GM04504 (cell line): Measurements from ENCODE around the gene SLC5A2.

ENCODE experiments used
- DNase-seq: peaks from one replicate; pipeline ENCODE4 v3.0.0-alpha.2; 2012; ENCODE audit warnings: low read depth

The SLC5A2 gene

DNA sequence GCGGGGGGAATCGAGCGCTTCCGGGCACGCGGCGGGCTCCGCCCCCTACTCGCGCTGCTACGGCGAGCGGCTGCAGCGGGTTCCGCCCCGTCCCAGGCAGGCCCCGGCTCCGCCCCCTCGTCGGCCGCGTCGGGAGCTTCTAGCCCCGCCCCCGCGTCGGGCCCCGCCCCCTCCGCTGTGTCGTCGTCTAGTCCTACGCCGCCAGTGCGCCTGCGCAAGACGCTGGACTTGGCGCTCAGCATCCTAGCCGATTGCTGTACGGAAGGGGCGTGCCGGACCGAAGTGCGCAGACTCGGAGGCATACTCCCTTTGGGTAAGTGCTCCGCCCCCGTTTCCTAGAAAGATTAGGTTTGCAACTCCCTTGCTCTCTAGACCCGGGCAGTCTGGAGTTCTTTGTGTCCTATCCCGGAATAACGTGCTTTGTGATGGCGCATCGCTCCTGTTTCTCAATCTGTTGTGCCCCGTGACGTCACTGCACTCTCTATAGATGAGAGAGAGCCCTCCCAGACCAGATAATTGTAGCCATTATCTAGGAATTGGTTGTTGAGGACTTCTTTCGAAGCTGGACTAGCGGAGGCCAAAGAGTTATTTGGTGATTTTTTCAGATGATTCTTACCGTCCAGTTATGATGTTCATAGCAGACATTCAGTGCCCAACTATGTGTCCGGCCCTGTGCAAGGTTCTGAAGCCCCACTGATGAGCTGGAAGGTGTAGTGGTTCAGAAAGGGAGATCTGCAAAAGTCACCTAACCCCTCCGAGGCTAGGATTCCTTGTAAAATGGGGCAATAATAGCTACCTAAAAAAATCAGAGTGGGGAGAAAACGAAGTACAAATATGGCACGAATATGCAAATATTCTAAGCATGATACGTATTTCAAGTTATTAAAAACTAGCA, 23.0 kb upstream of the SLC5A2 start:
- peak; percentile 98 for DNase-seq

DNA sequence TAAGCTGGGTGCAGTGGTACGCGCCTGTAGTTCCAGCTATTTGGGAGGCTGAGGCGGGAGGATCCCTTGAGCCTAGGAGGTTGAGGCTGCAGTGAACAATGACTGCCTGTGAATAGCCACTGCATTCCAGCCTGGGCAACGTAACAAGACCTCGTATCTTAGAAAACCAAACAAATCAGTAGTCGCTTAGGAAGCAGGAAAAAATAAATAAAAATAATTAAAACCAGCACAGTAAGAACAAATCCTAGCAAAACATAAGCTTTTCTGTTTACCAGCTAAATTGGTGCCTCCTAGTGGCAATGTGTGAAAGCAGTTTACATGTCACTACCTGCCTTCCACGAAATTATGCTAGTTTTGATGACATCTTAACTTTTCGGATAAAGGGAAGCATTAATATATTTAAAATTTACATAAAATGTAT, 22.3 kb upstream of the SLC5A2 start:
- DNase-seq = no peak

DNA sequence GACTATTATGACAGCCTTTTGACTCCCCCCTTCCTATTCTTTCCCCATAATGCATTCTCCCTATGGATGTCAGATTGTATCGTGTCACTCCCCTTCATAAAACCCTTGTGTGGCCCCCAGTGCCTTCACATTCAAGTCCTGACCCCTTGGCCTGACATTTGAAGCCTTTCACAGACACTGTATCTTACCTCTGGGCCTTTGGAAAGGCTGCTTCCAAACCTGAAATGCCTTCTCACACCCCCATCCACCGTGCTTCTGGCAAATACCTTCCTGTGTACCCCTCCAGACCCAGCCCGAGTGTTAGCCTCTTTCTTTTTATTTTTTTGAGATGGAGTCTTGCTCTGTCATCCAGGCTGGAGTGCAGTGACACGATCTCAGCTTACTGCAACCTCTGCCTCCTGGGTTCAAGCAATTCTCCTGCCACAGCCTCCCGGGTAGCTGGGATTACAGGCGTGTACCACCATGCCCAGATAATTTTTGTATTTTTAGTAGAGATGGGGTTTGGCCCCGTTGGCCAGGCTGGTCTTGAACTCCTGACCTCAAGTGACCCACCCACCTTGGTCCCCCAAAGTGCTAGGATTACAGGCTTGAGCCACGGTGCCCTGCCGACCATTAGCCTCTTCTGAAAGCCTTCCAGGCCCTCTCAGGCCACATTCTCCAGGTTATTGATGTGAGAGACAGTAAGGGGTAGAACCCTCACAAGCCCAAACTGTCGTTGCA, 21.6 kb upstream of the SLC5A2 start:
- no peak for DNase-seq

DNA sequence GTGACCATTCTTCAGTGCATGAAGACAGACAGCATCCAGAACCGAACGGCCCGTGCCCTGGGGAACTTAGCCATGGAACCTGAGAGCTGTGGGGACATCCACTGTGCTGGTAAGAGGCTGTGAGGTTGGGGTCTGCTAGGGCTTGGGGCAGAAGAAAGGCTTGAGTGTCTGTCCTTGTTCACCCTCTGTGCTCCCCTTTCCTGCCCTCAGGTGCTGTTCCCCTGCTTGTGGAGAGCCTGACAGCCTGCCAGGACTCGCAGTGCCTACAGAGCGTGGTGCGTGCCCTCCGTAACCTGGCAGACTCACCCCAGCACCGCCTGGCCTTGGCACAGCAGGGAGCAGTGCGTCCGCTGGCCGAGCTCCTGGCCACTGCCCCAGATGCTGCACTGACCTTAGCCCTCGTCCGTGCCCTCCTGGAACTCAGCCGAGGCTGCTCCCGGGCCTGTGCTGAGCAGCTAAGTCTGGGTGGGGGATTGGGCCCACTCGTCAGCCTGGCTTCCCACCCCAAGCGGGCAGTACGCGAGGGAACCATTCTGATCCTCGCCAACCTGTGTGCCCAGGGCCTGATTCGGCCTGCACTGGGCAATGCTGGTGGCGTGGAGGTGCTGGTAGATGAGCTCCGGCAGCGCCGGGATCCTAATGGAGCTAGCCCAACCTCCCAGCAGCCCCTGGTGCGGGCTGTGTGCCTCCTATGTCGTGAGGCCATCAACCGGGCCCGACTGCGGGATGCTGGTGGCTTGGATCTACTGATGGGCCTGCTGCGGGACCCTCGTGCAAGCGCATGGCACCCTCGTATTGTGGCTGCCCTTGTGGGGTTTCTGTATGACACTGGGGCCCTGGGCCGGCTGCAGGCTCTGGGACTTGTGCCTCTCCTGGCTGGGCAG, 20.8 kb upstream of the SLC5A2 start:
- DNase-seq = no peak

DNA sequence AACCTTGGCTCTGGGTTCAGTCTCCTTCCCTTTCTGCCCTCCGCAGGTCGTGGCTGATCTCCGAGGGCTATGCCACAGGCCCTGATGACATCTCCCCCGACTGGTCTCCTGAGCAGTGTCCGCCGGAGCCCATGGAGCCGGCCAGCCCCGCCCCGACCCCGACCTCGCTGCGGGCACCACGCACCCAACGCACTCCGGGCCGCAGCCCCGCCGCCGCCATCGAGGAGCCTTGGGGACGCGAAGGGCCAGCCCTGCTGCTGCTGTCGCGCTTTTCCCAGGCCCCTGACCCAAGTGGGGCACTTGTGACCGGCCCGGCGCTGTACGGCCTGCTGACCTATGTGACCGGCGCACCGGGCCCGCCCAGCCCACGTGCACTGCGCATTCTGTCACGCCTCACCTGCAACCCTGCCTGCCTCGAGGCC, 18.6 kb upstream of the SLC5A2 start:
- DNase-seq = no peak

DNA sequence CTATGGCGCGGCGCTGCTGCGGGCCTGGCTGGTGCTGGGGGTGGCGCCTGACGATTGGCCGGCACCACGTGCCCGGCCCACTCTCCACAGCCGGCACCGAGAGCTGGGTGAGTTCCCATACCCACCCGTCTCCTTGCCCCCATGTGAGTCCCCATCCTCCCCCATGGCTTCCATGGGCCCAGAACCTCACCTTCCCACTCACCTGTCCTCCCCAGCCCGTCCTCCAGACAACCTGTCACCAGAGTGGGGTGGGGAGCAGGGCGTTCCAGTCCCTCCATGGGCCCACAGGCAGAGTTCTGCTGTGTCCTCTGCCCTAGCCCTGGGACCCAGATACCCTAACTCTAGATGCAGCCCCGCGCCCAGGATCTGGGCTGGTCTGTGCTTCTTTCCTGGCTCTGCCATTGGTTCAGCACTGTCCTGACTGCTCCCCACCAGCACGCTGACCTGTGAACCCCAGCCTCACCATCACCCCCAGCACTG, 18.1 kb upstream of the SLC5A2 start:
- no peak for DNase-seq

DNA sequence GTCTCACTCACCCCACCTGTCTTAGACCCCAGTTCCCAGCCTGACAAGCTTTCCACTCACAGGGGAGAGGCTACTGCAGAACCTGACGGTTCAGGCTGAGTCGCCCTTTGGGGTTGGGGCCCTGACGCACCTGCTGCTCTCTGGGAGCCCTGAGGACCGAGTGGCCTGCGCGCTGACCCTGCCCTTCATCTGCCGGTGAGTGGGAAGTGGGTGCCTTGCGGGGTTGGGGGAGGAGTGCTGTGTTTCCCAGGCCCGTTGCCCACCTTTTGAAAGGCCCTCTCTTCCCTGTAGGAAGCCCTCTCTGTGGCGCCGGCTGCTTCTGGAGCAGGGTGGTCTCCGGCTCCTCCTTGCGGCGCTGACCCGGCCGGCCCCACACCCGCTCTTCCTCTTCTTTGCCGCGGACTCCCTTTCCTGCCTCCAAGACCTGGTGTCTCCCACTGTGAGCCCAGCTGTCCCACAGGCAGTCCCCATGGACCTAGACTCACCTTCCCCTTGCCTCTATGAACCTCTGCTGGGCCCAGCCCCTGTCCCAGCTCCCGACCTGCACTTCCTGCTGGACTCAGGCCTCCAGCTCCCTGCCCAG, 17.0 kb upstream of the SLC5A2 start:
- no peak for DNase-seq

DNA sequence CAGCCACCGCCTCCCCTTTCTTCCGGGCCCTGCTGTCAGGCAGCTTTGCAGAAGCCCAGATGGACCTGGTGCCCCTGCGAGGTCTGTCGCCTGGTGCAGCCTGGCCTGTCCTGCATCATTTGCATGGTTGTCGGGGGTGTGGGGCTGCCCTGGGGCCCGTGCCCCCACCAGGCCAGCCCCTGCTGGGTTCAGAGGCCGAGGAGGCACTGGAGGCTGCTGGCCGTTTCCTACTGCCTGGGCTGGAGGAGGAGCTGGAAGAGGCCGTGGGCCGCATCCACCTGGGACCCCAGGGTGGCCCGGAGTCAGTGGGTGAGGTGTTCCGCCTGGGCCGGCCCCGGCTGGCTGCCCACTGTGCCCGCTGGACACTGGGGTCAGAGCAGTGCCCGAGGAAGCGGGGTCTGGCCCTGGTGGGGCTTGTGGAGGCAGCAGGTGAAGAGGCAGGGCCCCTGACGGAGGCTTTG, 16.5 kb upstream of the SLC5A2 start:
- DNase-seq = no peak

DNA sequence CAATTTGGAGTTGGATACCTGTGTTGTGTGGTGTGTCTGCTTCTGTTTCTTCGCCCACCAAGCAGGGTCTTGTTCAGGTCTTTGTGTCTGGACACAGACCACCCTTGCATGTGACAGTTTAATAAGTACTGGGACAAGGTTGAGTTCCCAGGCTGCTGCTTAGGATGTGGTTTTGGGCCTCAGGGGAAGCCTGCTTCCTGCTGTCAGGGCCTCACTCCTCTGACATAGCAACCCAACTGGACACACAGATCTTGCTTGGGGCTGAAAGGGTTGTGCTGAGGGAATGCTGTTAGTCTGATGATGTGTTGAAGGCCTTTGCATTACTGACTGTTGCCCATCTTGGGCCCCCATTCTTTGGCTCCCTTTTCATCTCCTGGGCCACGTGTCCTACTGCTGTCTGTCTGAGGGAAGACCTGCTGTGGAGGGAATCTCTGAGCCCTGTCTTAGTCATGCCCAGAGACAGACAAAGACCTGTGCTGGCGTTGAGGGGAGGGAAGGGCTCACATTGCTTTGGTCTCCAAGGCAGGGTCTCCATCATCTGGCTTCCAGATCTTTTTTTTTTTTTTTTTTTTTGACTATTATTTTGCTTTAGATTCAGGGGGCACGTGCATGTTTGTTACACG, 15.7 kb upstream of the SLC5A2 start:
- no peak for DNase-seq

DNA sequence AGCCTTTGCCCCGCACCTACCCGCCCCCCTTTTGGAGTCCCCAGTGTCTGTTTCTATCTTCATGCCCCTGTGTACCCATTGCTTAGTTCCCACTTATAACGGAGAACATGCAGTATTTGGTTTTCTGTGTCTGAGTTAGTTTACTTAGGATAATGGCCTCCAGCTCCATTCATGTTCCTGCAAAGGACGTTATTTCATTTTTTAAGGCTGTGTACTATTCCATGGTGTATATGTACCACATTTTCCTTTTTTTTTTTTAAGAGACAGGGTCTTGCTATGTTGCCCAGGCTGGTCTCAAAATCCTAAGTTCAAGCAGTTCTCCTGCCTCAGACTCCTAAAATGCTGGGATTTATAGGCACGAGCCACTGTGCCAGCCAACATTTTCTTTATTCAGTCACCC, 15.1 kb upstream of the SLC5A2 start:
- no peak for DNase-seq

DNA sequence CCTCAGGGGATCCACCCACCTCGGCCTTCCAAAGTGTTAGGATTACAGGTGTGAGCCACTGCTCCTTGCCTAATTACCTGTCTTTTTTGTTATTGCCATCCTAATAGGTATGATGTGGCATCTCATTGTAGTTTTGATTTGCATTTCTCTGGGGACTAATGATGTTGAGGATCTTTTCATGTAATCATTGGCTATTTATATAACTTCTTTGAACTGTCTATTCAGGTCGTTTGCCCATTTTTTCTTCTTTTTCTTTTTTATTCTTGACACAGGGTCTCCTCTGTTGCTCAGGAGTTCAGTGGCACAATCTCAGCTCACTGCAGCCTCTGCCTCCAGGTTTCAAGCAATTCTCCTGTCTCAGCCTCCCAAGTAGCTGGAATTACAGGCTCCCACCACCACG, 12.3 kb upstream of the SLC5A2 start:
- DNase-seq = no peak

DNA sequence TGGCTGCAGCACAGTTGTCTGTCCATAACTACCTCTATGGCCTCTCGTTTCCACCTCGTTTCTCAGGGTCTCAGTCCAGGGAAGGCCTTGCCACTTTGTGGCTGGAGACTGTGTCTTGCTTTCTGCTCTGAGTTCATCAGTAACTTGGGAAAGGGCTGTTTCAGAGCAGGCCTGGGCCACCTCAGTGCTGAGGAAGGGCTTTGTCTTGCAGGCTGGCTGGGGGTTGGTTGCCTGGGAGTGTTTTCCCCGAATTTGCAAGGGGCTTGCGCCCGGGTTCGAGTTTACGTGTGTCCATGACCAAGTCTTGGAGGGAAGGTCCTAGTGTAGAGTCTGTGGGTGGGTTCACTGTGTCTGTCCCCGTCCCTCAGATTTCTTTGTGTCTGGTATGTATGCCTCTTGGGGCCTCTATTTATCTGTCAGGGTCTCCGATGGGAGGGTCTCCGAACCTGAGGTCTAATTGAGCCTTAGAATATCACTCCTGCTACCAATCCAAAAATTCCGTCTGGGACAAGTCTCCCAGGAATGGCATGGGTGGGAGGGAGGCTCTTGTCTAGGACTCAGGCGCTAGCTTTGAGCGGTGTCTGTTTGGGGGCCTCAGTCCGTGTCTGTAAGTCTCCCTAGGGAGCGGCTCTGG, 11.6 kb upstream of the SLC5A2 start:
- no peak for DNase-seq

DNA sequence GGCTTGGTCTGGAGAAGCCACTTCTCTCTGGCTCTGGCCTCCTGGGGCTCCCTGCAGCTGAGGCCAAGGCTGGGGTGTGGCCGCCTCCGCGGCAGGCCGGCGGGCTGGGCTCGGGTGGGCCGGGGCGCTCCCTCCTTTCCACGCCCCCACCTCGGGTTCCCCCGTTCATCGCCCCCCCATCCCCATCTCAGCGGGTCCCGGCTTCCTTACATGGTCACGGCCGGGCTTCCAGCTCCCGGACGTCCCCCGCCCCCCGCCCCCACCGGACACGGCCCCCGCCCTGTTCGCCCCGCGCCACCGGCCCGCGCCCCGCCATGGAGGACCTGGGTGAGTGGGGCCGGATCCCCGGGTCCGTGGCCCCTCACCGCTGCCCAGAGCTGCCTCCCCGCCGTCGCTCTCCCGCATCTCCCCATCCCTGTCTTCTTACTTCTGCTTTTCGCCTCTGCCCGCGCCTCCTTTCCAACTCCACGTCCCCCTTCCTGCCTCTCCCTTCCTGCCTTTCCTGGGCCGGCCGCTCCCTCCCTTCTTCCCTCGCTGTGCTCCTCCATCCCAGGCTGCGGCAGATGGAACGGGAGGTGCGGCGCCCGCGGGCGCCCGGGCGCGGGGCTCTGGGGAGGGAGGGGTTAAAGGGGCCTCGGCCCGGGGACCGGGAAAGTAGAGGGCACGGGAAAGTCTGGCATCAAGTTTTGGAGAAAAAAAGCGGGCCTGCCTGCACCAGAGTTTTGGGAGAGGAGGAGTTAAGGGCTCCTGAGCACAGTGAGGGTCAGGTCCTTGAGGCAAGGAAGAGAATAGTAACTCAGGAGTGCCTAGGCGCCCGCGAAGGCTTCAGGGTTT, 10.8 kb upstream of the SLC5A2 start, which contains the start of gene TGFB1I1:
TSS of gene TGFB1I1 (plus strand) at position 278 of the 834 bp plus-strand sequence. CDS start at position 315, 37 bp downstream.
- peak; percentile 71 for DNase-seq

DNA sequence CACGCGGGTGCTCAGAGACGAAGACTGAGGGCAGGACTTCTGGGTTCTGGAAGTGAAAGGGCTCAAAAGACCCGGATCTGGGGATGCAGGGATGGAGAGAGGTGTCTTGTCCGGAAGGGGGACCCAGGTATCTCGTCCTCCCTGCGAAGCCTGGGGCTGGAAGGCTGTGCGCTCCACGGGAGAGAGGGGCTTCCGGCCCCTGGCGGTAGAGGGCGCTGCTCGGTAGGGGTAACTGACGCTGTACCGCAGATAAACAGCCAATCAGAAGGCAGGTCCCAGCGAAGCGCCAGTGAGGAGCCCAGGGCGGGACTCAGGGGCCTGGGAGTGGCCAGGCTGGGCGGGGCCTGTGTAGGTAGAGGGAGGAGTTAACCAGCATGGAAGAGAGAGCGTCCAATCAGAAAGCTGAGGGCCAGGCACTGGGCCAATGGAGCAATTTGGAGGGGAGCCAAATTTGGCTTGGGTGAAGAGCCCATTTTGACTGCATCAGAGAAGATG, 10.2 kb upstream of the SLC5A2 start:
- DNase-seq = peak; percentile 80

DNA sequence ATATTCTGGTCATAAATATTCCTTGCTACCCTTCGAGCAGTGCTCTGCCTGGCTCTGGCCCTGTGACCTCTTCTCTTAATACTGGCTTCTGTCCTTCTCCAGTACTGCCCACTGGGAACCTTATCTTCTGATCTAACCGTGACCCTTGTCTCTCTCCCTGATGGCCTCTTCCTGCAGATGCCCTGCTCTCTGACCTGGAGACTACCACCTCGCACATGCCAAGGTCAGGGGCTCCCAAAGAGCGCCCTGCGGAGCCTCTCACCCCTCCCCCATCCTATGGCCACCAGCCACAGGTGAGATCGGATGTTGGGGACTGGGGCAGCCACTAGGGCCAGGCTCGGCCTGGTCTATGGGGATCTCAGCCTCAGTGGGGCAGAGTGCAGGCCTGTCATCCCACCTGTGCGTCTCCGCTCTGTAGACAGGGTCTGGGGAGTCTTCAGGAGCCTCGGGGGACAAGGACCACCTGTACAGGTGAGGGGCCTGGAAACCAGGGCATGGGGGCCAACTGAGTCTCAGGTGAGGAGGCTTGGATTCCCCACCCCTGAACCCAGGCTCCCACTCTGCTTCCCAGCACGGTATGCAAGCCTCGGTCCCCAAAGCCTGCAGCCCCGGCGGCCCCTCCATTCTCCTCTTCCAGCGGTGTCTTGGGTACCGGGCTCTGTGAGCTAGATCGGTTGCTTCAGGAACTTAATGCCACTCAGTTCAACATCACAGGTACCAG, 9.5 kb upstream of the SLC5A2 start:
- no peak for DNase-seq

DNA sequence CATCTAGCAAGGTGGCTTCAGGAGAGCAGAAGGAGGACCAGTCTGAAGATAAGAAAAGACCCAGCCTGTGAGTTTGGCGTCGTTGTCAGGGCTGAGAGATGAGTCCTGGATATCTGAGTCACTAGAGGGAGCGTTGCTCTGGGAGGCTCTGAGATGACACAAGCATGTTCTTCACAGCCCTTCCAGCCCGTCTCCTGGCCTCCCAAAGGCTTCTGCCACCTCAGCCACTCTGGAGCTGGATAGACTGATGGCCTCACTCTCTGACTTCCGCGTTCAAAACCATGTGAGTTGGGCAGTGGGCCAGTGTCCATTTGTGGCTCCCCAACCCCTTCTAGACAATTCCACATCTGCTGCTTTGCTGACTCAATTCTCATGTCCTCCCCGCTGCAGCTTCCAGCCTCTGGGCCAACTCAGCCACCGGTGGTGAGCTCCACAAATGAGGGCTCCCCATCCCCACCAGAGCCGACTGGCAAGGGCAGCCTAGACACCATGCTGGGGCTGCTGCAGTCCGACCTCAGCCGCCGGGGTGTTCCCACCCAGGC, 8.7 kb upstream of the SLC5A2 start:
- peak; percentile 94 for DNase-seq

DNA sequence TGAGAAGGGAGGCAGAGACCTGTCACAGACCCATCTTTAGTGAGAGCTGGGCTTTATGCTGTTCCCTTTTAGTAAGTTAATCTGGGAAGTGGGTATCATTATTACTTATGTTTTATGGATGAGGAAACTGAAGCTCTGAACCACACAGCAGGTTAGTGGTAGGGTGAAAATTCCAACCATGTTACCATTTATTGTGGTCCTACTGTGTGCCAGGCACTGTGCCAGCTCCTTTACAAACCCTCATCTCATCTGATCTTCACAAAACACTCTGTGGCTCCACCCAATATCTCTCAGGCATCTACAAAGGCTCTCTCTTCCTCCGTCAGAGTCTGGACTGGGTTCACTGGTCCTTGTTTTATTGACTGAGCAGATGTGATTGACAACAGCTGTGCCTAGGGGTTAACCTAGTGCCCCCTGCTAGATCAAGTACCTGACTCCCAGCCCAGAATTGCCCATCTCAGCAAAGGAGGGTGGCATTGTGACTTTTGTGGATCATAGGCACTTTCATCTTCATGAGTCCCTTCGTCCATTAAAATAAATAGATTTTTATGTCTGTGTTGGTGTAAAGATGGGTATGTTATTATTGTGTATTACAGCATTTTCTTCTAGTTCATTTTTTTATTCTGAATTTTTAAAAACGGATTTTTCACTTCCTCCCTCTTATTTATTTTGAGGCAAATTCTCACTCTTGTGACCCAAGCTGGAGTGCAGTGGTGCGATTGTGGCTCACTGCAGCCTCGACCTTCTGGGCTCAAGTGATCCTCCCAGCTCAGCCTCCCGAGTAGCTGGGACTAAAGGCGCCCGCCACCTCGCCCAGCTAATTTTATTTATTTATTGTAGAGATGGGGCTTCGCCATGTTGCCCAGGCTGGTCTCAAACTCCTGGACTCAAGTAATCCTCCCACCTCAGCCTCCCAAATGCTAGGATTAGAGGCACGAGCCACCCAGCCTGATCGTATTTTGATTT, 7.9 kb upstream of the SLC5A2 start:
- DNase-seq = no peak
